NB4 (cell line): Measurements from ENCODE around the gene TERB2.
"Not testable (repeated sequence)": the region's sequence is repeated elsewhere in the genome, so short reads cannot be mapped to it uniquely, and the experiment has no call there.

Experiments
- POLR2A ChIP-seq: IDR thresholded peaks from 2 replicates; pipeline ENCODE4 v1.6.1; 2011; ENCODE audit warnings: mild to moderate bottlenecking; ENCODE audit not compliant: insufficient read length; ENCODE audit errors: extremely low read depth
- TF ChIP-seq, protein P1 (sequence below): IDR thresholded peaks from 2 replicates; pipeline ENCODE4 v1.6.1; 2011; ENCODE audit warnings: low read depth, low read length

DNA sequence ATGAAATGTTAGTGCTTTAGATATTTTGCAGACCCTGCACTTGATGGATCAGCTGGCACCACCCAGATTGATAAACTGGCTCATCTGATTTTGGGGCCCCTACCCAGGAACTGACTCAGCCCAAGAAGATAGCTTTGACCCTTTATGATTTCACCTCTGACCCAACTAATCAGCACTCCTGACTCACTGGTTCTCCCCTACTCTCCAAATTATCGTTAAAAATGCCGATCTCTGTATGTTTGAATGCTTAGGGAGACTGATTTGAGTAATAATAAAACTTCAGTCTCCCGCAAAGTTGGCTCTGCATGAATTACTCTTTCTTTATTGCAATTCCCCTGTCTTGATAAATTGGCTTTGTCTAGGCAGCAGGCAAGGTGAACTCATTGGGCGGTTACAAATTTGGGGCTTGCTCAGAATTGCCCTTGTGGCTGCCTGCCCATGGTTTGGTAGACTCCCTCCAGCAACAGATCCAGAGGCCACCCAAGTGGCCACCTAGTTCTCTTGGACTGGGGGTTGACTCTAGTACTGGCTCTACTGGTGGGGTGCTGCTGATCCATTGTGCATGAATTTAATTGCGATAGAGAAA lies 48.2 kb downstream of the TERB2 start:
- not testable (repeated sequence) for TF ChIP-seq POLR2A
- TF ChIP-seq, protein P1, sequence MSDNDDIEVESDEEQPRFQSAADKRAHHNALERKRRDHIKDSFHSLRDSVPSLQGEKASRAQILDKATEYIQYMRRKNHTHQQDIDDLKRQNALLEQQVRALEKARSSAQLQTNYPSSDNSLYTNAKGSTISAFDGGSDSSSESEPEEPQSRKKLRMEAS, result not testable (repeated sequence)
